ENCODE results near the gene SIT1.

SIT1 gene

GRCh38 chr9:35682051-35682450, 31.3 kb upstream of the SIT1 start:
- DNase-seq = no peak

GRCh38 chr9:35681341-35682002, 30.7 kb upstream of the SIT1 start:
- no peak for DNase-seq

- no peak for DNase-seq
These were observed 29.8 kb upstream of the SIT1 start for GRCh38 chr9:35680331-35681105.

- no peak for DNase-seq
These were observed 29.1 kb upstream of the SIT1 start for GRCh38 chr9:35679766-35680330.

GRCh38 chr9:35679091-35679490, 28.4 kb upstream of the SIT1 start:
- DNase-seq = no peak

DNA sequence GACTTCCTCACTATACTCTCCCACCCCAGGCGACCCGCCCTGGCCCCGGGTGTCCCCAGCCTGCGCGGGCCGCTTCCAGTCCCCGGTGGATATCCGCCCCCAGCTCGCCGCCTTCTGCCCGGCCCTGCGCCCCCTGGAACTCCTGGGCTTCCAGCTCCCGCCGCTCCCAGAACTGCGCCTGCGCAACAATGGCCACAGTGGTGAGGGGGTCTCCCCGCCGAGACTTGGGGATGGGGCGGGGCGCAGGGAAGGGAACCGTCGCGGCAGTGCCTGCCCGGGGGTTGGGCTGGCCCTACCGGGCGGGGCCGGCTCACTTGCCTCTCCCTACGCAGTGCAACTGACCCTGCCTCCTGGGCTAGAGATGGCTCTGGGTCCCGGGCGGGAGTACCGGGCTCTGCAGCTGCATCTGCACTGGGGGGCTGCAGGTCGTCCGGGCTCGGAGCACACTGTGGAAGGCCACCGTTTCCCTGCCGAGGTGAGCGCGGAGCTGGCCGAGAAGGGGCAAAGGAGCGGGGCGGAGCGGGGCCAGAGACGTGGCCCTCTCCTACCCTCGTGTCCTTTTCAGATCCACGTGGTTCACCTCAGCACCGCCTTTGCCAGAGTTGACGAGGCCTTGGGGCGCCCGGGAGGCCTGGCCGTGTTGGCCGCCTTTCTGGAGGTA, 25.1 kb upstream of the SIT1 start:
- DNase-seq = peak; percentile 61

DNA sequence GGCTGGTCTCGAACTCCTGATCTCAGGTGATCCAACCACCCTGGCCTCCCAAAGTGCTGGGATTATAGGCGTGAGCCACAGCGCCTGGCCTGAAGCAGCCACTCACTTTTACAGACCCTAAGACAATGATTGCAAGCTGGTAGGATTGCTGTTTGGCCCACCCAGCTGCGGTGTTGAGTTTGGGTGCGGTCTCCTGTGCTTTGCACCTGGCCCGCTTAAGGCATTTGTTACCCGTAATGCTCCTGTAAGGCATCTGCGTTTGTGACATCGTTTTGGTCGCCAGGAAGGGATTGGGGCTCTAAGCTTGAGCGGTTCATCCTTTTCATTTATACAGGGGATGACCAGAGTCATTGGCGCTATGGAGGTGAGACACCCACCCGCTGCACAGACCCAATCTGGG, 24.5 kb upstream of the SIT1 start:
- DNase-seq = no peak

- DNase-seq = no peak
These were observed 23.3 kb upstream of the SIT1 start for GRCh38 chr9:35674025-35674361.

DNA sequence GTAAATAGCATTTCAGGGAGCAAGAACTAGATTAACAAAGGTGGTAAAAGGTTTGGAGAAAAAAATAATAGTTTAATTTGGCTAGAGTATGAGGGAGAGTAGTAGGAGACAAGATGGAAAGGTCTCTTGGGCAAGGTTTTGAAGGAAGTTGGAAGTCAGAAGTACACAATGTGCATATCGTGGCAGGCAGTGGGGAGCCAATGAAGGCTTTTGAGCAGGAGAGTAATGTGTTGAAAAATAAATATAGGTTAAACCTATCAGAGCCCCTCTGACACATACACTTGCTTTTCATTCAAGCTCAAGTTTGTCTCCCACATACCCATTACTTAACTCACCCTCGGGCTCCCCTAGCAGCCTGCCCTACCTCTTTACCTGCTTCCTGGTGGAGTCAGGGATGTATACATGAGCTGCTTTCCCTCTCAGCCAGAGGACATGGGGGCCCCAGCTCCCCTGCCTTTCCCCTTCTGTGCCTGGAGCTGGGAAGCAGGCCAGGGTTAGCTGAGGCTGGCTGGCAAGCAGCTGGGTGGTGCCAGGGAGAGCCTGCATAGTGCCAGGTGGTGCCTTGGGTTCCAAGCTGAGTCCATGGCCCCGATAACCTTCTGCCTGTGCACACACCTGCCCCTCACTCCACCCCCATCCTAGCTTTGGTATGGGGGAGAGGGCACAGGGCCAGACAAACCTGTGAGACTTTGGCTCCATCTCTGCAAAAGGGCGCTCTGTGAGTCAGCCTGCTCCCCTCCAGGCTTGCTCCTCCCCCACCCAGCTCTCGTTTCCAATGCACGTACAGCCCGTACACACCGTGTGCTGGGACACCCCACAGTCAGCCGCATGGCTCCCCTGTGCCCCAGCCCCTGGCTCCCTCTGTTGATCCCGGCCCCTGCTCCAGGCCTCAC, 22.6 kb upstream of the SIT1 start, which contains the start of gene CA9:
CA9 (plus strand) TSS at position 797 of the 893 bp plus-strand sequence; CDS start at position 829, 32 bp downstream.
- DNase-seq = no peak

GRCh38 chr9:35669331-35670145, 18.8 kb upstream of the SIT1 start:
- DNase-seq = no peak

DNA sequence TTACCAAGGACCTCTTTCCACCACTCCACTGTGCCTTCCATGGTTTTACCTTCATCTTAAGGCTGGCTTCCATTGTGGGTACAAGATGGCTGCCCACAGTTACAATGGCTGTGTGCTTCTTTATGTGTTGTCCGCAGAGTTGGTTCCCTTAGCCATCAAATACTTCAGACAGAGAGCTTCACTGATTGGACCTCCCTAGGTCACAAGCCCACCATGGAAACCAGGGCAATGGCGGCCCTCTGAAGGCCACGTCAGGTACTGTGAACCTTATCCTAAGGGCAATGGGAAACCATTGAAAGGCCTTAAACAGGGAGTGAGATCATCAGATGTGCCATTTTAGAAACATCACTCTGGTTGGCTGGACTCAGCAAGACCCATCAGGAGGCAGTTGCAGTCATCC, 17.2 kb upstream of the SIT1 start:
- no peak for DNase-seq

DNA sequence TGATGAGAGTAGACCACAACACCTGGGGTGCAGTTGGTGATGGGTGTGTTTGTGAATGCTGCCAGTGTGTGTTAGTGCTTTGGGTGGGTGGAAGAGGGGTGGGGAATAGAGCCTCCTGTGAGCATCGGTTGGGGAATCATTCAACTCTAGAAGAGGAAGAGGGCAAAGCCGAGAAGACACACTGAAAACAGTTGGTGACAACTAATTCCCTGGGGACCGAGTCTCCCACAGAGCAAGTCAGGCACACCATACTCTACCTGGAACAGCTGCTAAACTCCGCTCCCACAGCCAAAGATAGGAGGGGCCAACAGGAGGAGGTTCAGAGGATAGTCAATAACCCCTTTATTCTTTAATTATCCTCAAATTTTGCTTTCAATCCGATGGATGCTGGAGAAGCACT, 15.8 kb upstream of the SIT1 start:
- no peak for DNase-seq

- no peak for DNase-seq
These were observed 15.3 kb upstream of the SIT1 start for GRCh38 chr9:35666045-35666444.

- no peak for DNase-seq
These were observed 14.7 kb upstream of the SIT1 start for GRCh38 chr9:35665471-35665818.

DNA sequence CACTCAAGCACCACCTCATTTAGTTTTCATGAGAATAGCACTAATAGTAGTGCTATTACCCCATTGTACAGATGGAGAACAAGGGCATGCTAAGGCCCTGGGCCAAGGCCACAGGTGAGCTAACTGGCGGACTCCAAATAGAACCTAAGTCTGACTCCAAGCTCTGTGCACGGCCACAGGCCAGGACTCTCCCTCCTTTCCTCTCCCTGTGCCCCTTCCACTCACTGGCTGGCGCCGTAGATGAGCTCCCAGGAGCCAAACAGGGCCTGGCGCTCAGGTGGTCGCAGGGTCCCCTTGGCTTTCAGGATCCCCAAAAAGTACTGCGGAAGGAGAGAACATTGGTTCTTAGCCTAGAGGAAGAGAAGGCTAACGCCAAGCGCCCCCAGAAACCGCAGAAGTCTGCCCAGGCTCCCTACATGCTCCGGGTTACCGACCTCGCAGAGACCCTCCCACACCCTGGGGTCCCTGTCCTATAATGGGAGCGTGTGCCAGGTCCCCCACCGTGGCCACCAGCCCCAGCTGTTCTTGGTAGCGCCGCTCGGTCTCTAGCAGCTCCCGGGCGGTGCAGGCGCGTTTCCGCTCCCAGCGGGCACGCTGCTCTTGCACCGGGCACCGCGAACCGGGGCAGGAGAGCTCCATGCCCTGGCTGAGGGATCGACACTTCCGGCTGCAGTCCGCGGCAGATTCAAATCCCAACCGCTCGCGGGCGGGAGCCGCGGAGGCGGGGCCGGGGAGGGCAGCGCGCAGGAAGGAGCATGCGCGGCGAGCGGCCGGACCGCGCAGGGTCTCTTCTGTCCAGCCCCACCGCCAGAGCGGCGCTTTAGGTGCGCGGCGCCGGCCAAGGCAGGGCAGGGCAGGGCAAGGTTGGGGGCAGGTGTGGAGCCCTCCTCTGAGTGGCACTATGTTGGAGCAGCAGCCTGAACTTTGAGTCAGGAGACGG, 14.1 kb upstream of the SIT1 start, which contains the start of gene ARHGEF39:
ARHGEF39 (minus strand) TSS at position 665 of the 940 bp plus-strand sequence; CDS start at position 639, 26 bp downstream.
- DNase-seq = peak; percentile 88

GRCh38 chr9:35662437-35662836, 11.7 kb upstream of the SIT1 start:
- no peak for DNase-seq

- no peak for DNase-seq
These were observed 11.1 kb upstream of the SIT1 start for GRCh38 chr9:35661756-35662350.

DNA sequence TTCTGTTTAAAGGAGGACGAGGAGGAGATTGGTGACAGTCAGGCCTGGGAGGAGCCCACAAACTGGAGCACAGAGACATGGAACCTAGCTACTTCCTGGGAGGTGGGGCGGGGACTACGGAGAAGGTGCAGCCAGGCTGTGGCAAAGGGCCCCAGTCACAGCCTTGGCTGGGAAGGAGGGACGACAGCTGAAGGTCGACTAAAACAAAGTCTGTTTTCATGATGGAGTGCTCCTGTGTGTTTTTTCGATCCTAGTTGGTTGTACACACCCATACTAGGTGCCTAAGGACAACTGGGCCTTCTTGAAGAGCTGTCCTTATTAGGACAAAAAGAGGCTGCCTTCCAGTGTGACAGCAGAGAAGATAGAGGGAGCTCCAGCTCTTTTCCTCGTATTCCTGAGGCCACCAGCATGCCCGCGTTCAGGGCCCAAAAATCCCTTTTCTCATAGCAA, 10.3 kb upstream of the SIT1 start:
- no peak for DNase-seq

- no peak for DNase-seq
These were observed 8.6 kb upstream of the SIT1 start for GRCh38 chr9:35659340-35659739.

DNA sequence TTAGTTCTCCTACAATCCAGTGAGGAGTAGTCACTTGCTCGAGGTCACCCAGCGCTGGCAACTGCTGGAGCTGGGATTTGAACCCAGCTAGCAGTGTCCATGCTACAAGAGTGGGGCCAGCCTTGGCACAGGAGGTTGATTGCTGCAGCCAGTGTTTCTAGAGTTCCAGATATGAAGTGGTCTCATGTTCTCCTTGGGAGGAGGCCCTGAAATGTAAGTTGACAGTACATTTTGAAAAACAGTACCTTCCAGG, 8.2 kb upstream of the SIT1 start:
- DNase-seq = peak; percentile 41
